Lower lobe of right lung (tissue), 2 donors: Measurements from ENCODE around the gene NEURL1B. TPM values are rescaled to one million over a fixed set of nuclear protein-coding genes. Genes with fewer than 3 reads are reported as not detected.

Experiments used
- ATAC-seq, 2 donors: fragments of 200-7000 bp; cut with Tn5 transposase; one replicate each; pipeline ENCODE4 v1.9.1; 2020 to 2022; ENCODE audit warnings: mild to moderate bottlenecking in 2 of 2, moderate library complexity in 2 of 2
- DNase-seq: peaks from one replicate; pipeline ENCODE4 v3.0.0-alpha.2; 2020
- H3K27ac ChIP-seq: fragments of 200-600 bp; one replicate; pipeline ENCODE4 v1.8.0; 2022
- H3K27me3 ChIP-seq: fragments of 200-600 bp; one replicate; pipeline ENCODE4 v1.8.0; 2022; ENCODE audit warnings: low read depth
- H3K36me3 ChIP-seq: fragments of 200-600 bp; one replicate; pipeline ENCODE4 v1.8.0; 2022; ENCODE audit warnings: mild to moderate bottlenecking
- H3K4me1 ChIP-seq: fragments of 200-600 bp; one replicate; pipeline ENCODE4 v1.8.0; 2022
- H3K4me3 ChIP-seq: fragments of 200-600 bp; one replicate; pipeline ENCODE4 v1.8.0; 2022; ENCODE audit warnings: mild to moderate bottlenecking
- H3K9me3 ChIP-seq: fragments of 200-600 bp; one replicate; pipeline ENCODE4 v1.8.0; 2022
- CTCF ChIP-seq: fragments of 200-600 bp; IDR thresholded peaks from one replicate; pipeline ENCODE4 v1.8.0; 2022; ENCODE audit warnings: antibody characterized with exemption, mild to moderate bottlenecking
- intact Hi-C: fragments of 100-400 bp; cut with DNase I; formaldehyde crosslinking; loops from one replicate; pipeline ENCODE4 v1.11.0; 2022
- total RNA-seq: library from RNA; stranded (reverse); fragmentation: NEBNext Ultra II Directional; extraction: Animal tissue kit (Norgen Biotek cat#: 25700); gene quantifications from one replicate; pipeline ENCODE4 v1.2.1, GENCODE V29; 2021
- donor health status: DM: no; HTN: yes; CAD: no; lungs with severe emphysema.

The NEURL1B gene
- total RNA-seq, 1 donor from 2014 or later: 24.8 TPM

- no peak overlapping the region for H3K4me3 ChIP-seq
- intact Hi-C loops: no loop called here
- H3K36me3 ChIP-seq: no peaks in the 10 kb centered on the region
- no peak for ATAC-seq
- H3K9me3 ChIP-seq: no peaks in the 10 kb centered on the region
- H3K27ac ChIP-seq: no peak overlapping the region
- no peaks in the 10 kb centered on the region for H3K27me3 ChIP-seq
- no peak for TF ChIP-seq CTCF
- no peak for DNase-seq
- no peaks in the 10 kb centered on the region for H3K4me1 ChIP-seq
These were observed 46.6 kb upstream of the NEURL1B start for GRCh38 chr5:172594431-172594830.

GRCh38 chr5:172594867-172595466, 46.1 kb upstream of the NEURL1B start:
- TF ChIP-seq CTCF: no peak
- DNase-seq (no peak), ATAC-seq (no peak)
- intact Hi-C loops: no loop called here
- no peak overlapping the region for H3K27ac ChIP-seq
- H3K9me3 ChIP-seq: no peaks in the 10 kb centered on the region
- H3K36me3 ChIP-seq: no peaks in the 10 kb centered on the region
- H3K27me3 ChIP-seq: no peaks in the 10 kb centered on the region
- no peaks in the 10 kb centered on the region for H3K4me1 ChIP-seq
- H3K4me3 ChIP-seq: no peak overlapping the region

- ATAC-seq: no peak
- DNase-seq: no peak
- TF ChIP-seq CTCF: no peak
These were observed 45.2 kb upstream of the NEURL1B start for GRCh38 chr5:172595596-172596455.

GRCh38 chr5:172596638-172597231, 44.3 kb upstream of the NEURL1B start:
- intact Hi-C loops: no loop called here
- no peak overlapping the region for H3K4me3 ChIP-seq
- H3K27me3 ChIP-seq: no peaks in the 10 kb centered on the region
- no peak overlapping the region for H3K27ac ChIP-seq
- H3K4me1 ChIP-seq: no peaks in the 10 kb centered on the region
- H3K9me3 ChIP-seq: no peaks in the 10 kb centered on the region
- ATAC-seq (no peak), DNase-seq (no peak)
- H3K36me3 ChIP-seq: no peaks in the 10 kb centered on the region
- TF ChIP-seq CTCF: no peak

More at GRCh38 chr5:172595596-172596455, 45.2 kb upstream of the NEURL1B start:
- Histone ChIP-seq H3K36me3 (no peaks in the 10 kb centered on the region), H3K4me3 (no peak overlapping the region), H3K4me1 (no peaks in the 10 kb centered on the region), H3K27me3 (no peaks in the 10 kb centered on the region), H3K9me3 (no peaks in the 10 kb centered on the region), H3K27ac (no peak overlapping the region)
- intact Hi-C loops: no loop called here

GRCh38 chr5:172597755-172598155, 43.3 kb upstream of the NEURL1B start:
- Histone ChIP-seq H3K4me3 (no peak overlapping the region), H3K36me3 (no peaks in the 10 kb centered on the region), H3K27ac (no peak overlapping the region), H3K27me3 (no peaks in the 10 kb centered on the region), H3K9me3 (no peaks in the 10 kb centered on the region), H3K4me1 (no peaks in the 10 kb centered on the region)
- DNase-seq (no peak), ATAC-seq (no peak)
- no peak for TF ChIP-seq CTCF
- intact Hi-C loops: no loop called here
